Endothelial cell of umbilical vein (primary cell): ENCODE data around the gene NAV2. TPM values are rescaled to one million over a fixed set of nuclear protein-coding genes. Genes with fewer than 3 reads are reported as not detected.

Experiments used
- BruUV-seq: library from RNA; stranded (reverse); fragments of 400-500 nt; replicated peaks from 2 replicates; lab custom pipeline; 2021; lab: Mats Ljungman, UMichigan
- CTCF ChIA-PET: fragments of 300-600, 350-600 bp; sonication (Branson Sonifier 250); formaldehyde crosslinking; loops from one replicate; lab custom pipeline; 2021; ENCODE audit warnings: antibody characterized with exemption, inconsistent platforms; lab: Charles Lee
- POLR2A ChIA-PET: fragments of 300-600, 350-600 bp; sonication (Branson Sonifier 250); formaldehyde crosslinking; loops from one replicate; lab custom pipeline; 2021; ENCODE audit warnings: antibody characterized with exemption, inconsistent platforms; lab: Charles Lee
- DNase-seq: peaks from one replicate; pipeline ENCODE4 v3.0.0-alpha.2; 2011; ENCODE audit warnings: low read depth, low spot score
- FAIRE-seq: peaks from 2 replicates; lab custom pipeline; 2011; peaks lifted over from hg19 to GRCh38; lab: Jason Lieb, UNC
- H2AFZ ChIP-seq: 2 replicates; pipeline ENCODE4 v1.6.0; 2012; ENCODE audit warnings: low read depth, low read length, control low read depth, inconsistent platforms
- H3K27ac ChIP-seq: 2 replicates; pipeline ENCODE4 v1.5.1; 2011; ENCODE audit warnings: low read depth, mild to moderate bottlenecking, control low read depth, low read length, moderate library complexity; ENCODE audit not compliant: insufficient read depth
- H3K27me3 ChIP-seq, 2 experiments: 2 replicates each; pipeline versions ENCODE4 v1.6.0 to v1.6.1; 2011; ENCODE audit warnings: low read length in 2 of 2, mixed read lengths in 1 of 2; ENCODE audit not compliant: control insufficient read depth in 2 of 2, insufficient read depth in 2 of 2
- H3K36me3 ChIP-seq, 2 experiments: 2 replicates in 1 of 2; 3 replicates in 1 of 2; pipeline ENCODE4 v1.5.1; 2011; ENCODE audit warnings: low read length in 2 of 2, mild to moderate bottlenecking in 1 of 2, moderate library complexity in 1 of 2; ENCODE audit not compliant: control insufficient read depth in 2 of 2, insufficient read depth in 2 of 2; ENCODE audit errors: extremely low read depth in 1 of 2
- H3K4me1 ChIP-seq: 3 replicates; pipeline ENCODE4 v1.5.1; 2011; ENCODE audit warnings: mild to moderate bottlenecking, low read length; ENCODE audit not compliant: control insufficient read depth, insufficient read depth; ENCODE audit errors: extremely low read depth
- H3K4me2 ChIP-seq: 2 replicates; pipeline ENCODE4 v1.6.1; 2011; ENCODE audit warnings: low read length, control low read depth, mixed read lengths; ENCODE audit not compliant: insufficient read depth
- H3K4me3 ChIP-seq, 3 experiments: fragments of 200-600 bp in 1 of 3; sonication (generic), shearing (Covaris generic) in 1 of 3; replicated peaks in 1 of 3; 2 replicates each; pipeline ENCODE4 v1.5.1; 2011 to 2016; ENCODE audit warnings: control low read depth in 3 of 3, low read length in 3 of 3, mild to moderate bottlenecking in 2 of 3, inconsistent platforms in 1 of 3, low read depth in 1 of 3, moderate library complexity in 1 of 3; ENCODE audit not compliant: insufficient read depth in 1 of 3
- H3K79me2 ChIP-seq: 2 replicates; pipeline ENCODE4 v1.6.0; 2012; ENCODE audit warnings: low read length, inconsistent platforms; ENCODE audit not compliant: control insufficient read depth, insufficient read depth
- H3K9ac ChIP-seq: replicated peaks from 2 replicates; pipeline ENCODE3; 2011; ENCODE audit warnings: low read length, control low read depth; ENCODE audit not compliant: insufficient read depth; ENCODE audit errors: extremely low read depth
- H3K9me1 ChIP-seq: replicated peaks from 3 replicates; pipeline ENCODE4 v1.6.0; 2011; ENCODE audit warnings: mild to moderate bottlenecking, low read length; ENCODE audit not compliant: control insufficient read depth, insufficient read depth; ENCODE audit errors: extremely low read depth
- H3K9me3 ChIP-seq: replicated peaks from 2 replicates; pipeline ENCODE4 v1.5.1; 2012; ENCODE audit warnings: low read length, inconsistent platforms; ENCODE audit not compliant: control insufficient read depth, insufficient read depth
- H4K20me1 ChIP-seq: replicated peaks from 2 replicates; pipeline ENCODE3; 2011; ENCODE audit warnings: mild to moderate bottlenecking, low read length; ENCODE audit not compliant: control insufficient read depth, insufficient read depth; ENCODE audit errors: extremely low read depth
- EZH2 ChIP-seq: IDR thresholded peaks from 2 replicates; pipeline ENCODE4 v1.6.1; 2012; ENCODE audit warnings: borderline replicate concordance, low read depth, mild to moderate bottlenecking, moderate library complexity, low read length, inconsistent platforms; ENCODE audit not compliant: severe bottlenecking
- FOS ChIP-seq: IDR thresholded peaks from 2 replicates; pipeline ENCODE4 v1.6.1; 2011; ENCODE audit warnings: mild to moderate bottlenecking, low read length, moderate library complexity, borderline replicate concordance; ENCODE audit not compliant: insufficient read depth
- GATA2 ChIP-seq: IDR thresholded peaks from 2 replicates; pipeline ENCODE4 v1.7.0; 2011; ENCODE audit warnings: low read depth, mild to moderate bottlenecking, moderate library complexity, mixed read lengths, low read length; ENCODE audit not compliant: insufficient read length, insufficient read depth
- JUN ChIP-seq: IDR thresholded peaks from 2 replicates; pipeline ENCODE4 v1.6.1; 2011; ENCODE audit warnings: borderline replicate concordance, low read depth; ENCODE audit not compliant: insufficient read length, insufficient read depth
- MYC ChIP-seq: IDR thresholded peaks from one replicate; pipeline ENCODE4 v1.6.1; 2011; ENCODE audit warnings: mild to moderate bottlenecking, low read depth, low read length
- POLR2A ChIP-seq: IDR thresholded peaks from 2 replicates; pipeline ENCODE4 v1.6.1; 2012; ENCODE audit warnings: low read depth, mild to moderate bottlenecking, control low read depth, low read length
- POLR2AphosphoS5 ChIP-seq: IDR thresholded peaks from 2 replicates; pipeline ENCODE4 v1.6.1; 2012; ENCODE audit warnings: low read depth, mild to moderate bottlenecking, control low read depth, low read length, moderate library complexity; ENCODE audit not compliant: insufficient read depth
- dilution Hi-C: fragments of 300-500 bp; cut with MboI; formaldehyde crosslinking; loops from one replicate; pipeline ENCODE4 v1.15.0; 2019; ENCODE audit warnings: low sequenced_read_pairs; ENCODE audit not compliant: extremely low pct_ligation_motif_present
- intact Hi-C: fragments of 100-400 bp; cut with micrococcal nuclease; formaldehyde crosslinking; loops from one replicate; pipeline ENCODE4 v1.10.0; 2022
- polyA plus RNA-seq, 4 experiments: library from polyadenylated mRNA; depleted of rRNA in 3 of 4; stranded (reverse) in 3 of 4; unstranded in 1 of 4; fragments of >200 nt; gene quantifications; 2 replicates each; pipeline versions ENCODE4 v1.2.1 to v1.2.3, GENCODE V29; 2011 to 2012; ENCODE audit warnings: missing spikeins in 1 of 4
- total RNA-seq: library from RNA; stranded (reverse); gene quantifications from 2 replicates; pipeline ENCODE4 v1.2.3, GENCODE V29; 2021
- TF ChIP-seq, protein P1 (sequence below), 2 donors: IDR thresholded peaks; 1 replicate in 1 of 2; 2 replicates in 1 of 2; pipeline ENCODE4 v1.5.1; 2011; ENCODE audit warnings: low read length in 2 of 2, mild to moderate bottlenecking in 2 of 2, moderate library complexity in 2 of 2, control low read depth in 1 of 2, inconsistent platforms in 1 of 2, low read depth in 1 of 2; ENCODE audit not compliant: insufficient read depth in 1 of 2; ENCODE audit errors: extremely low read depth in 1 of 2
- TF ChIP-seq, protein P2 (sequence below): IDR thresholded peaks from 2 replicates; pipeline ENCODE4 v1.6.1; 2011; ENCODE audit not compliant: insufficient read depth, insufficient read length

NAV2 gene
- total and polyA plus RNA-seq, 2 donors (not counting 3 experiments of a cell fraction or from before 2014, with no cell fraction given) = 10.9 to 68.0 TPM

DNA sequence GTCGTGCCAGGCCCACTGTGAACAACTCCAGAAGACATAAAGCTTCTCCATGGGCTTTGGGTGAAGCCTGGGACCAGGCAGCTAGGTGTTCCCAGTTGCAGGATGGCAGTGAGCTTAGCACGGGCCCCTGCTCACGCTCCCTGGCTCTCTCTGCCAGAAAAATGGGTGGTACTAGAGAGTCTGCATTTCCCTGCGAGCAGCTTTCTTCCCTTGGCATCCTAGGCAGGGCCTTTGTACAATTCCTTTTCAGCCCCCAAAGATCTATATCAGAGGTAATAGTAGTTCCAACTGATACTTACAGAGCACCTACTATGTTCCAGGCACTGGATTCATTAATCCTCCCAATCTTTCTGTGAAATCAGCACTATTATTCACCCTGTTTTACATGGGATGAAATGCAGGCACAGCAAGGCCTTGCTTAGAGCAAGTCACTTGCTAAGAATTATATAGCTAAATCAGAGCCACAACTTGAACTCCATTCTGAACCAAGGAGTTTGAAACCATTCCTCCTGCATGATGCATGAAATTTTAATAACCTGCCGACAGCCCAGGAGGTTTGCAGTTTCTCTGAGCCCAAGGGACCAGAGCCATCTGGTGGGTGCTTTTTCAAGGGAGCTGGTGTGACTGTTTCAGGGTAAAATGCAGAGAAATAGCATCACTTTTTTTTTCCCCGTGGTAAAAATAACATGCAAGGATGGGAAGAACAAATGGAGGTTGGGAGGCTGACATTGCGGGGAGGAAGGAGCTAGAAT is 22.7 kb downstream of the NAV2 start:
- FAIRE-seq = no peak
- Histone ChIP-seq H2AFZ (no peak overlapping the region), H3K9ac (no peak overlapping the region), H3K27ac (no peak overlapping the region), H3K36me3 (no peaks in the 10 kb centered on the region), H3K9me1 (no peaks in the 10 kb centered on the region), H3K27me3 (no peaks in the 10 kb centered on the region), H3K4me3 (no peak overlapping the region), H3K4me1 (peaks cover 5% of the 10 kb centered on the region), H3K9me3 (no peaks in the 10 kb centered on the region), H4K20me1 (no peaks in the 10 kb centered on the region), H3K79me2 (peaks cover 98% of the 10 kb centered on the region), H3K4me2 (no peak overlapping the region)
- dilution Hi-C loops = no loop called here
- ChIA-PET CTCF (interaction anchor here (0.7 to 2.2 kb wide), 10 partner anchors 8 to 658 kb away, joined by 3 to 35 read pairs (median 4); no protein-coding TSS in a partner anchor), POLR2A (no interaction called here)
- intact Hi-C loops = no loop called here
- no peak for DNase-seq
- BruUV-seq = no TSS peak
- TF ChIP-seq, protein P1, sequence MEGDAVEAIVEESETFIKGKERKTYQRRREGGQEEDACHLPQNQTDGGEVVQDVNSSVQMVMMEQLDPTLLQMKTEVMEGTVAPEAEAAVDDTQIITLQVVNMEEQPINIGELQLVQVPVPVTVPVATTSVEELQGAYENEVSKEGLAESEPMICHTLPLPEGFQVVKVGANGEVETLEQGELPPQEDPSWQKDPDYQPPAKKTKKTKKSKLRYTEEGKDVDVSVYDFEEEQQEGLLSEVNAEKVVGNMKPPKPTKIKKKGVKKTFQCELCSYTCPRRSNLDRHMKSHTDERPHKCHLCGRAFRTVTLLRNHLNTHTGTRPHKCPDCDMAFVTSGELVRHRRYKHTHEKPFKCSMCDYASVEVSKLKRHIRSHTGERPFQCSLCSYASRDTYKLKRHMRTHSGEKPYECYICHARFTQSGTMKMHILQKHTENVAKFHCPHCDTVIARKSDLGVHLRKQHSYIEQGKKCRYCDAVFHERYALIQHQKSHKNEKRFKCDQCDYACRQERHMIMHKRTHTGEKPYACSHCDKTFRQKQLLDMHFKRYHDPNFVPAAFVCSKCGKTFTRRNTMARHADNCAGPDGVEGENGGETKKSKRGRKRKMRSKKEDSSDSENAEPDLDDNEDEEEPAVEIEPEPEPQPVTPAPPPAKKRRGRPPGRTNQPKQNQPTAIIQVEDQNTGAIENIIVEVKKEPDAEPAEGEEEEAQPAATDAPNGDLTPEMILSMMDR (IDR thresholded peaks at IDR 0.05; ENCODE audit: extremely low read depth in 1 of 2, insufficient read depth in 1 of 2, low read depth in 1 of 2, low read length in 2 of 2) = no peak

DNA sequence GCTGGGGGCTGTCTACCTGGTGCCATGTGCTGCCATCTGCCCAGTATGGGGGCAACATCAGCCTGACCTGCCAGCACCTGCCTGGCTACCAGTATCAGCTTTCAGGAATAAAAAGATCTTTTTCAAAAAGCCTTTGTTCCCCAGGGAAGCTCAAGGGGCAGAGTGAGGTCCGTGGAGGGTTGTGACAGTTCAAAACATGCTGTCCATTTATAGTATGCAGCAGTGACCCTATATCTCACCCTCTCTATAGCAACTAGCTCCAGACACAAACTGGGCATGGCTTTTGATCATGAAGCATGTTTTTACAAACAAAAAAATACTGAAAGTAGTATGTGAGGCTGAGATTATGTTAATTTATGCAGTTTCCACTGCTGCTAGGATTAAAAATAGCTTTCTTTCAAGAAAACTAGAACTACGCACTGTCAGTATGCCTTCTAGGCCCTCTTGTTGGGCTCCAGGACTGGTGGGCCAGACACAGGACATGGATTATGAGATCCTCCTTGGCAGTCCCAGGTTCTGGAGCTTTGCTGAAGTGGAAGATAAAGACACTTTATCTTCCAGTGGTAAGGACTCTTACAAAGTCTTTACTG is 23.4 kb downstream of the NAV2 start:
- Histone ChIP-seq H3K9me1 (no peaks in the 10 kb centered on the region), H3K79me2 (peaks cover 96% of the 10 kb centered on the region), H3K9me3 (no peaks in the 10 kb centered on the region), H3K36me3 (no peaks in the 10 kb centered on the region), H3K4me1 (peaks cover 8% of the 10 kb centered on the region), H3K27me3 (no peaks in the 10 kb centered on the region), H4K20me1 (no peaks in the 10 kb centered on the region), H3K27ac (no peak overlapping the region), H2AFZ (no peak overlapping the region), H3K9ac (no peak overlapping the region), H3K4me3 (no peak overlapping the region), H3K4me2 (no peak overlapping the region)
- no peak for FAIRE-seq
- no peak for DNase-seq
- dilution Hi-C loops (no loop called here), intact Hi-C loops (no loop called here)
- CTCF ChIA-PET = interaction anchor here (0.7 to 2.2 kb wide), 10 partner anchors 9 to 659 kb away, joined by 3 to 35 read pairs (median 4); no protein-coding TSS in a partner anchor
- BruUV-seq = no TSS peak
- POLR2A ChIA-PET = no interaction called here
- TF ChIP-seq POLR2A (no peak), JUN (no peak), FOS (no peak), GATA2 (no peak), EZH2 (no peak), MYC (no peak), POLR2AphosphoS5 (no peak)
- TF ChIP-seq, protein P1 (IDR thresholded peaks at IDR 0.05; ENCODE audit: extremely low read depth in 1 of 2, insufficient read depth in 1 of 2, low read depth in 1 of 2, low read length in 2 of 2) = no peak
- TF ChIP-seq, protein P2, sequence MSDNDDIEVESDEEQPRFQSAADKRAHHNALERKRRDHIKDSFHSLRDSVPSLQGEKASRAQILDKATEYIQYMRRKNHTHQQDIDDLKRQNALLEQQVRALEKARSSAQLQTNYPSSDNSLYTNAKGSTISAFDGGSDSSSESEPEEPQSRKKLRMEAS = no peak
